WI38 (cell line): ENCODE data around the gene CLRN3.

Experiments
- H3K4me3 ChIP-seq: 2 replicates; pipeline ENCODE4 v1.5.1; 2011; ENCODE audit warnings: low read depth, mild to moderate bottlenecking, control low read depth, low read length
- CTCF ChIP-seq: IDR thresholded peaks from 2 replicates; pipeline ENCODE4 v1.5.1; 2012; ENCODE audit warnings: low read depth, mild to moderate bottlenecking, control low read depth, low read length

CLRN3 gene

GRCh38 chr10:127910464-127910770 lies 17.7 kb upstream of the CLRN3 start:
- no peak overlapping the region for H3K4me3 ChIP-seq
- TF ChIP-seq CTCF = no peak

GRCh38 chr10:127909716-127910463 lies 17.1 kb upstream of the CLRN3 start:
- H3K4me3 ChIP-seq = no peak overlapping the region
- no peak for TF ChIP-seq CTCF

GRCh38 chr10:127908959-127909267 lies 16.2 kb upstream of the CLRN3 start:
- H3K4me3 ChIP-seq = no peak overlapping the region
- no peak for TF ChIP-seq CTCF

- TF ChIP-seq CTCF = no peak
- H3K4me3 ChIP-seq = peak overlapping the region; percentile 58
Observed at GRCh38 chr10:127908106-127908958, 15.6 kb upstream of the CLRN3 start.

- no peak for TF ChIP-seq CTCF
Observed at GRCh38 chr10:127907411-127908105, 14.8 kb upstream of the CLRN3 start.

GRCh38 chr10:127906548-127907377 lies 14.0 kb upstream of the CLRN3 start, which contains the start of gene PTPRE:
Gene PTPRE (plus strand): TSS chr10:127907103. CDS start chr10:128040882, 133,779 bp downstream.
- peak within 1 kb of the TSS; percentile 58 for H3K4me3 ChIP-seq
- peak; percentile 37 for TF ChIP-seq CTCF

More at GRCh38 chr10:127907411-127908105, 14.8 kb upstream of the CLRN3 start:
- peak overlapping the region; percentile 58 for H3K4me3 ChIP-seq
